GM18502 (cell line): Measurements from ENCODE around the gene PDE6A.

Source experiments
- ATAC-seq: cut with Tn5 transposase; IDR thresholded peaks from one replicate; pipeline ENCODE4 v1.9.1; 2021; ENCODE audit warnings: mild to moderate bottlenecking; ENCODE audit not compliant: unreplicated experiment, poor library complexity

Gene PDE6A

DNA sequence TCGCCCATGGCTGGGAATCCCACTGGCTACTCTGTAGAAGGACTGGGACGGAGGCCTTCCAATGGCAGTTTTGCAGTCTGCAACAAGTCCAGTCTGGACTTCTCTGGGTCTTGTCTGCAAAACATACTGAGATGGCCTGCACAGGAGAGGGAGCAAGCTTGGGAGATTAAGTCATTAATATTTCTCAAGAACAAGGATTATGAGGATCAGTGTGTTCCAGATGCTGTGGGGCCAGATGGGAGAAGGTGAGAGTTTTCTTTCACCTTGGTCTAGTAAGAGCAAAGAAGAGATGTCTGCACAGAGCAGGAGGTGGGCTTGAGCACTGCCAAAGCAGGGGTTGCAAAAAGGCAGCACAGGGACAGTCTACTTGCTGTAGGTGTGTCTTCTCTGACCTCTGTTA lies at the start of gene PDE6A:
PDE6A (minus strand) TSS at position 128 of the 400 bp plus-strand sequence; CDS start at position 8, 120 bp downstream.
- ATAC-seq, result no peak

- no peak for ATAC-seq
These were observed 48.9 kb upstream of the PDE6A start for GRCh38 chr5:149993471-149993870.

- peak; percentile 72 for ATAC-seq
These were observed 46.2 kb upstream of the PDE6A start for GRCh38 chr5:149990518-149991376.

DNA sequence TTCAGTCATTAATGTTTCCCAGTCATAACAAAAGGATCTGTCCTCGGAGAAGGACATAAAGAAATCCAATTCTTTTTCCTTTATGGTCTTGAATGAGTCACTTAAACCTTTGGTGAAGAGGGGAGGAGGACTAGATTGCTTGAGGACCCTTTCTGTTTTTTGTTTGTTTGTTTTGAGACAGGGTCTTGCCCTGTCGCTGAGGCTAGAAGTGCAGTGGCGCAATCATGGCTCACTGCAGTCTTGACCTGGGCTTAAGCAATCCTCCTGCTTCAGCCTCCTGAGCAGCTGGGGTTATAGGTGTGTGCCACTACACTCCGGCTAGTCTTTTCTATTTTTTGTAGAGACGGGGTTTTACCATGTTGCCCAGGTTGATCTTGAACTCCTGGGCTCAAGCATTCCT lies 43.5 kb upstream of the PDE6A start:
- ATAC-seq, result no peak

GRCh38 chr5:149982505-149982904 lies 37.9 kb upstream of the PDE6A start:
- ATAC-seq, result no peak

DNA sequence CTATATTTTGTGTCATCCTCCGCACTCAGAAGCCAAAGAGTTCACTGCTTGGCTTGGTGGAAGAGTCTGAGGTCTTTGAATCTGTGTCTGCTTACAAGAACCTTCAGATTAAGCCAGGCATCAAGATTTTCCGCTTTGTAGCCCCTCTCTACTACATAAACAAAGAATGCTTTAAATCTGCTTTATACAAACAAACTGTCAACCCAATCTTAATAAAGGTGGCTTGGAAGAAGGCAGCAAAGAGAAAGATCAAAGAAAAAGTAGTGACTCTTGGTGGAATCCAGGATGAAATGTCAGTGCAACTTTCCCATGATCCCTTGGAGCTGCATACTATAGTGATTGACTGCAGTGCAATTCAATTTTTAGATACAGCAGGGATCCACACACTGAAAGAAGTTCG lies 36.6 kb upstream of the PDE6A start:
- ATAC-seq, result no peak

DNA sequence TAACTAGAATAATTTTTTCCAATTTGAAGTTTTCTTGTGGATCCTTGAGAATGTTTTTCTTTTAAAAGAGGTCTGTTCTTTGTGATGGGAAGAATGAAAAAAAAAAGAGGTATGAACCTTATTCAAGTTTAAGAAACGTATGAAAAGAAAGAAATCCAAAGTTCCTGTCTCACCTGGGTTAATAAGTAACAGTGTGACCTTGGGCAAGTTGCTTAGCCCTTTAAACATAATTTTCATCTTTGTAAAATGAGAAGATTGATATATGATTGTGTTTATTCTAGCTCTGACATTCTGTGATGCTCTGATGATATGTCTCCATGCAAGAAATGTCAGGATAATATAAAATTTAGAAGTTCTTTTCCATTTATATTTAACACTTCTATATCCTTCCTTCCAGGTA lies 35.3 kb upstream of the PDE6A start:
- no peak for ATAC-seq

- no peak for ATAC-seq
These were observed 30.8 kb upstream of the PDE6A start for GRCh38 chr5:149975409-149975808.

DNA sequence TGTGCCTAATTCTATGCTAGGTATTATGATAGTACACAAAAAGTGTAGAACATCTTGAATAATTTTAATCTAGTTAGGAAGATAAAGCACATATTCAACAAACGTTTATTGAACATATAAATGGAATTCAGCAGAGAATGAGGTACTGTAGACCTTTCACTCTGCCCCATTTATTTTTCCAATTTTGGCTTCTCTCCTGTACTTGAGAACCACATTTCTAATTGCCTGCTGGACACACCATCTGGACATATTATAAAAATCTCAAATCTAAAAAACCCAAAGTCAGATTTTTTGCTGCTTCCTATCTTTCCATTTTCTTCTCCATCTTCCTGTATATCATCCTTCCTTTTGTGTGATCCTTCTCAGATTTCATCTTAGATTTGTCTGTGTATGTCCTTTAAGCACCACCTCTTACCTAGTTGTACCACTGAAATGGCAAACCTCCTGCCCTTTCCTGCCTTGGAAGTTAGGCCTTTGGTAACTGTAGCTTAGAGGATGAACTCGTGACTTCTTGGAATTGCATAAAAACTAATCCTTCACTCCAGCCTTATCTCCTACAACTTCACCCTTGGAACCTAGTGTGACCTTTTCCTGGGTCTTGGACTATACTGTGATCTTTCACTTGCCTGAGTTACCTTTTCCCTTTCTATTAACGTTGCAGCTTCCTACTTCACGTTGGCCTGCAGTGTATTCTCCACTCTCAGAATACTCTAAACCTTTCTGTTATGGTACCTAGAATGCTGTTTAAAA lies 24.8 kb upstream of the PDE6A start:
- ATAC-seq, result no peak

GRCh38 chr5:149966946-149967345 lies 22.4 kb upstream of the PDE6A start:
- ATAC-seq, result no peak

- no peak for ATAC-seq
These were observed 19.1 kb upstream of the PDE6A start for GRCh38 chr5:149963729-149964128.

DNA sequence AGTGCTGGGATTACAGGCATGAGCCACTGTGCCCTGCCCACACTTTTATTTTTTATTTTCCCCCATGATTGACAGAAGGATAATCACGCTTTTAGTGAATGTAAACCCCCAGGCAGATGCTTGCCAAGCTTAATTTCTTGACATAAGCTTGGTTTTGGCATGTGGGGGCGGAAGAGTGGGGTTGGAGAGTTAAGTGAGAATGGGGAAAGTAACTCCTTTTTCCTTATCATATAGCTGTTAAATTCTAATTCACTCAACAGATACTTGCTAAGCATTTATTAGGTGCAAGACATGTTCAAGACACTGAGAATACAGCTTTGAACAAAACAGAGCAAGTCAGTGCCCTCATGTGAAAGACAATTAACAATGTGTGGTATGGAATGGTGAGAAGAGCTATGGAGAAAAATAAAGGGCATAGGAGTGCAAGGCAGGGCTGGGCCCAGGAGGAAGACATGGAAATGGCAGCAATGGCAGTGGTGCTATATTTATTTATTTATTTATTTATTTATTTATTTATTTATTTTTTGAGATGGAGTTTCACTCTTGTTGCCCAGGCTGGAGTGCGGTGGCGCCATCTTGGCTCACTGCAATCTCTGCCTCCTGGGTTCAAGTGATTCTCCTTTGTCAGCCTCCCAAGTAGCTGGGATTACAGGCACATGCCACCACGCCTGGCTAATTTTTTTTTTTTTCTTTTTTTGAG lies 18.2 kb upstream of the PDE6A start:
- no peak for ATAC-seq

DNA sequence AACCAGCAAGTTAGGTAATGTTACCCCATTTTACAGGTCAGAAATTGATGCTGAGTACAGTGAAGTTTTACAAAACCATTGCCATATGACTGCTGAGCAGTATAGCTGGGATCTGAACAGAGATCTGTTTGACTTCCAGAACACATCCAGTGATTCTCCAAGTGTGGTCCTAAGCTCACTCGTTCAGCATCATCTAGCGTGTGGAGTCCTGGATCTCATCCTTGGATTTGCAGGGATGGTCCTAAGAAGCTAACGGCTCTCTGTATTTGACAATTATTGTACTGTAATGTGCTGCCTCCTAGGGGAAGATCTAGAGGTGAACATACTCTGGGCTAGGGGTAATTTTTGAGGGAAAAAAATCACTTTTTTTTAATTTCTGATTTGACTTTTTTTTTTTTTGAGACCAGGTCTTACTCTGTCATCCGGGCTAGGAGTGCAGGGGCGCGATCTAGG lies 17.4 kb upstream of the PDE6A start:
- no peak for ATAC-seq

DNA sequence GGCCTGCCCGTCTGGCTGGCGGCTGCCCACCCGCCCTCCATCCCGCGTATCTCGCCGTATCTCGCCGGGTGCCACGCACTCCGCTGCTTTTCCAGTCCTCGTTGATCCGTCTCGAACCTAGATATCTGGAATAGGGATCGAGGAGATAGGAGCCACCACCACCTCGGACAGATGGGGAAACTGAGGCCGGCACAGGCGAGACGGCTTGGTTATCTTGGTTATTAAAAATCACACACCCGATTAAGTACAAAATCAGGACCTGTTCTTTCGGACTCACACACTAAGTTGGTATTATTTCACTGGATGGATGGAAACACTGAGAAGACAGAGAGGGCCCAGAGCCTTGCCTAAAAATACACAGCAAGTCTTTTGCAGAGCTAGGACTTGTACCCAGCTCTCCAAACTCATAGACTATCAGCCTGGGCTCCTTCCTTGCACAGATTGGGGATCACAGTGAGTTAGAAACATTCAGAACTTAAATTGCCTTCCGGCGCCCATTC lies 16.6 kb upstream of the PDE6A start:
- ATAC-seq, result no peak

GRCh38 chr5:149960272-149961185 lies 15.9 kb upstream of the PDE6A start, which contains the start of gene SLC26A2:
Gene SLC26A2 (plus strand): TSS chr5:149960758. CDS start chr5:149977653, 16,895 bp downstream.
- peak; percentile 98 for ATAC-seq

- peak; percentile 21 for ATAC-seq
These were observed 15.0 kb upstream of the PDE6A start for GRCh38 chr5:149959406-149960236.

DNA sequence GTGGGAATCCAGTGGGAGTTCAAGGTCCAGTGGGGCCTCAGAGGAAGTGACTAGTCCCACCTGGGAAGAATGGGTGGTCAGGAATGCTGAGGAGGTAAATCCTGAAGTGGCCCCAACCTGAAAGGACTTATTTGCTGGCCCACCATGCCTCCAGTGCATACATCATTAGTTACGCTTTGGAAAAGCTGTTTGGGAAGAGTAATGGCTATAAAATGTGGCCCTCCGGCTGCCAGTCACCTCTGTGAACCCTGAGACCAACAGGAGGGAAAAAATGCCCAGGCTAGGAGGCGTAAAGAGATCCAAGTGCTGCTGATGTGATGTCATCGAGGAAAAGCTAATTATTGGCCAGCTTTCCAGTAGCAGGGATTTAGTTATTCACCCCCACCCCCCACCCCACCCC lies 13.3 kb upstream of the PDE6A start:
- no peak for ATAC-seq

GRCh38 chr5:149956685-149957084 lies 12.1 kb upstream of the PDE6A start:
- no peak for ATAC-seq

DNA sequence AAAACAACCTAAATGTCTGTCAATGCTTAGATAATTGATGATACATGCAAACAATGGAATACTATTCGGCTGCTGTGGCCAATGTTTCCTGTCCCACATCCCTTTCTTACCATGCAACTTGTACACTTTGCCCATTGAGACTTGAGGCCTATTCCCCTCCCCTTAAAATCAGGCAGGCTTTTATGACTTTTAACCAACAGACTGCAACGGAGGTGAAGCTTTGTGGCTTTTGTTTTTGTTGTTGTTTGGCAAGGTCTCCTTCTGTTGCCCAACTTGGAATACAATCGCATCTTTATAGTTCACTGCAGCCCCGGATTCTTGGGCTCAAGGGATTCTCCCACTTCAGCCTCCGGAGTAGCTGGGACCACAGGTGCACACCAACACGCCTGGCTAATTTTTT lies 10.2 kb upstream of the PDE6A start:
- no peak for ATAC-seq
